ENCODE results near the gene MTMR1. TPM values are rescaled to one million over a fixed set of nuclear protein-coding genes. Genes with fewer than 3 reads are reported as not detected.

The MTMR1 gene
- total RNA-seq, 1 donor from 2014 or later = 17.3 TPM

- DNase-seq (ENCODE audit: low spot score) = no peak
These were observed 3.7 kb downstream of the MTMR1 start for GRCh38 chrX:150696866-150697265.

- DNase-seq (ENCODE audit: low spot score) = no peak
These were observed 4.4 kb downstream of the MTMR1 start for GRCh38 chrX:150697641-150698040.

- DNase-seq (ENCODE audit: low spot score) = no peak
These were observed 5.8 kb downstream of the MTMR1 start for GRCh38 chrX:150698981-150699380.

- no peak for DNase-seq (ENCODE audit: low spot score)
These were observed 6.9 kb downstream of the MTMR1 start for GRCh38 chrX:150700107-150700506.

- DNase-seq (ENCODE audit: low spot score) = no peak
These were observed 8.2 kb downstream of the MTMR1 start for GRCh38 chrX:150701377-150701776.

- DNase-seq (ENCODE audit: low spot score) = no peak
These were observed 9.9 kb downstream of the MTMR1 start for GRCh38 chrX:150702966-150703694.

- DNase-seq (ENCODE audit: low spot score) = no peak
These were observed 10.4 kb downstream of the MTMR1 start for GRCh38 chrX:150703695-150703974.

- no peak for DNase-seq (ENCODE audit: low spot score)
These were observed 10.9 kb downstream of the MTMR1 start for GRCh38 chrX:150704030-150704613.

- no peak for DNase-seq (ENCODE audit: low spot score)
These were observed 19.4 kb downstream of the MTMR1 start for GRCh38 chrX:150712619-150713018.

GRCh38 chrX:150715184-150715583, 22.0 kb downstream of the MTMR1 start:
- DNase-seq (ENCODE audit: low spot score) = no peak

GRCh38 chrX:150719621-150720020, 26.4 kb downstream of the MTMR1 start:
- no peak for DNase-seq (ENCODE audit: low spot score)

- no peak for DNase-seq (ENCODE audit: low spot score)
These were observed 36.8 kb downstream of the MTMR1 start for GRCh38 chrX:150729956-150730355.

GRCh38 chrX:150730719-150731118, 37.5 kb downstream of the MTMR1 start:
- no peak for DNase-seq (ENCODE audit: low spot score)

- no peak for DNase-seq (ENCODE audit: low spot score)
These were observed 38.6 kb downstream of the MTMR1 start for GRCh38 chrX:150731795-150732194.

- no peak for DNase-seq (ENCODE audit: low spot score)
These were observed 43.3 kb downstream of the MTMR1 start for GRCh38 chrX:150736475-150736874.

GRCh38 chrX:150752124-150752523, 58.9 kb downstream of the MTMR1 start:
- DNase-seq (ENCODE audit: low spot score) = no peak

GRCh38 chrX:150753357-150753756, 60.2 kb downstream of the MTMR1 start:
- no peak for DNase-seq (ENCODE audit: low spot score)

- no peak for DNase-seq (ENCODE audit: low spot score)
These were observed 60.8 kb downstream of the MTMR1 start for GRCh38 chrX:150753968-150754367.

GRCh38 chrX:150757371-150757770, 64.2 kb downstream of the MTMR1 start:
- no peak for DNase-seq (ENCODE audit: low spot score)

GRCh38 chrX:150759568-150760416, 66.6 kb downstream of the MTMR1 start:
- DNase-seq (ENCODE audit: low spot score) = no peak

GRCh38 chrX:150761176-150761818, 68.1 kb downstream of the MTMR1 start:
- no peak for DNase-seq (ENCODE audit: low spot score)

- DNase-seq (ENCODE audit: low spot score) = no peak
These were observed 68.6 kb downstream of the MTMR1 start for GRCh38 chrX:150761819-150762216.

Measured in umbilical cord (tissue), 2 donors.